ENCODE results near the gene SERINC4.
"Not testable (repeated sequence)": the region's sequence is repeated elsewhere in the genome, so short reads cannot be mapped to it uniquely, and the experiment has no call there.

SERINC4 gene

GRCh38 chr15:43799945-43800285, at the start of gene SERINC4:
SERINC4 (minus strand) TSS chr15:43800220; CDS start chr15:43799986, 234 bp downstream.
- in situ Hi-C loops (cut with MboI; ENCODE audit: low sequenced_read_pairs), result no loop called here

- in situ Hi-C loops (cut with MboI; ENCODE audit: low sequenced_read_pairs), result no loop called here
Measured at GRCh38 chr15:43845421-43845820, 45.4 kb upstream of the SERINC4 start.

GRCh38 chr15:43832485-43832884, 32.5 kb upstream of the SERINC4 start:
- in situ Hi-C loops (cut with MboI; ENCODE audit: low sequenced_read_pairs), result not testable (repeated sequence)

- in situ Hi-C loops (cut with MboI; ENCODE audit: low sequenced_read_pairs), result not testable (repeated sequence)
Measured at GRCh38 chr15:43831519-43832052, 31.6 kb upstream of the SERINC4 start.

GRCh38 chr15:43830691-43831275, 30.8 kb upstream of the SERINC4 start:
- in situ Hi-C loops (cut with MboI; ENCODE audit: low sequenced_read_pairs), result not testable (repeated sequence)

GRCh38 chr15:43829951-43830540, 30.0 kb upstream of the SERINC4 start:
- in situ Hi-C loops (cut with MboI; ENCODE audit: low sequenced_read_pairs), result not testable (repeated sequence)

GRCh38 chr15:43828061-43828657, 28.1 kb upstream of the SERINC4 start:
- in situ Hi-C loops (cut with MboI; ENCODE audit: low sequenced_read_pairs), result no loop called here

GRCh38 chr15:43826508-43827341, 26.7 kb upstream of the SERINC4 start, which contains the start of gene WDR76:
WDR76 (plus strand) TSS chr15:43827002; CDS start chr15:43827033, 31 bp downstream.
- in situ Hi-C loops (cut with MboI; ENCODE audit: low sequenced_read_pairs), result no loop called here

- in situ Hi-C loops (cut with MboI; ENCODE audit: low sequenced_read_pairs), result no loop called here
Measured at GRCh38 chr15:43826029-43826507, 26.0 kb upstream of the SERINC4 start.

GRCh38 chr15:43825305-43825704, 25.3 kb upstream of the SERINC4 start:
- in situ Hi-C loops (cut with MboI; ENCODE audit: low sequenced_read_pairs), result not testable (repeated sequence)

GRCh38 chr15:43824302-43825246, 24.6 kb upstream of the SERINC4 start, which contains the start of gene MFAP1:
MFAP1 (minus strand) TSS chr15:43824690; CDS start chr15:43824569, 121 bp downstream.
- in situ Hi-C loops (cut with MboI; ENCODE audit: low sequenced_read_pairs), result no loop called here

- in situ Hi-C loops (cut with MboI; ENCODE audit: low sequenced_read_pairs), result no loop called here
Measured at GRCh38 chr15:43821505-43821904, 21.5 kb upstream of the SERINC4 start.

- in situ Hi-C loops (cut with MboI; ENCODE audit: low sequenced_read_pairs), result not testable (repeated sequence)
Measured at GRCh38 chr15:43815064-43815463, 15.0 kb upstream of the SERINC4 start.

GRCh38 chr15:43808960-43809678, 9.1 kb upstream of the SERINC4 start:
- in situ Hi-C loops (cut with MboI; ENCODE audit: low sequenced_read_pairs), result no loop called here

GRCh38 chr15:43808435-43808950, 8.5 kb upstream of the SERINC4 start:
- in situ Hi-C loops (cut with MboI; ENCODE audit: low sequenced_read_pairs), result no loop called here

- in situ Hi-C loops (cut with MboI; ENCODE audit: low sequenced_read_pairs), result not testable (repeated sequence)
Measured at GRCh38 chr15:43802676-43803075, 2.7 kb upstream of the SERINC4 start.

GRCh38 chr15:43800286-43801141, 494 bp upstream of the SERINC4 start, which contains the start of gene HYPK:
HYPK (plus strand) TSS chr15:43800599; CDS start chr15:43800623, 24 bp downstream.
- in situ Hi-C loops (cut with MboI; ENCODE audit: low sequenced_read_pairs), result no loop called here

Data from HL-60/S4 treated with retinoic acid at 250 ng/mL for 4 days and 3 days (cell line).